Activated T-helper 1 cell treated with anti-CD3 and anti-CD28 coated beads, Interleukin-2, amount 50 U/mL, for 16 hours (primary cell): Measurements from ENCODE around the gene ZNF665.
A peak's percentile ranks its signal among the peaks of the same experiment; 100 is the strongest.
"Not testable (repeated sequence)": the region's sequence is repeated elsewhere in the genome, so short reads cannot be mapped to it uniquely, and the experiment has no call there.

Source experiments
- DNase-seq, 2 donors: peaks; one replicate each; pipeline ENCODE4 v3.0.0-alpha.2; 2020; ENCODE audit warnings: low read depth in 1 of 2, low spot score in 1 of 2

Gene ZNF665

GRCh38 chr19:53192771-53193534, at the start of gene ZNF665:
TSS of gene ZNF665 (minus strand) at chr19:53193358. CDS start at chr19:53182898, 10,460 bp downstream.
- DNase-seq = peak; percentile 28 to 66

GRCh38 chr19:53237114-53237777, 44.1 kb upstream of the ZNF665 start:
- no peak for DNase-seq

- no peak for DNase-seq
Observed at GRCh38 chr19:53224606-53225005, 31.4 kb upstream of the ZNF665 start.

- not testable (repeated sequence) for DNase-seq
Observed at GRCh38 chr19:53222716-53223115, 29.6 kb upstream of the ZNF665 start.

- DNase-seq = no peak
Observed at GRCh38 chr19:53212703-53213320, 19.7 kb upstream of the ZNF665 start.

- not testable (repeated sequence) for DNase-seq
Observed at GRCh38 chr19:53211554-53211953, 18.4 kb upstream of the ZNF665 start.

GRCh38 chr19:53196777-53197396, 3.7 kb upstream of the ZNF665 start:
- DNase-seq = peak; percentile 91 to 99

GRCh38 chr19:53195265-53195903, 2.2 kb upstream of the ZNF665 start:
- peak; percentile 41 to 44 for DNase-seq

GRCh38 chr19:53193535-53194222, 521 bp upstream of the ZNF665 start:
- DNase-seq = no peak

GRCh38 chr19:53190253-53190652, 2.9 kb downstream of the ZNF665 start:
- DNase-seq = no peak

GRCh38 chr19:53189691-53190198, 3.4 kb downstream of the ZNF665 start:
- DNase-seq = not testable (repeated sequence)

- not testable (repeated sequence) for DNase-seq
Observed at GRCh38 chr19:53185155-53185882, 7.8 kb downstream of the ZNF665 start.

- DNase-seq = no peak
Observed at GRCh38 chr19:53183146-53183764, 9.9 kb downstream of the ZNF665 start.

GRCh38 chr19:53182202-53182601, 11.0 kb downstream of the ZNF665 start:
- no peak for DNase-seq

- DNase-seq = no peak
Observed at GRCh38 chr19:53177986-53178385, 15.2 kb downstream of the ZNF665 start.

GRCh38 chr19:53172889-53173288, 20.3 kb downstream of the ZNF665 start:
- no peak for DNase-seq

- DNase-seq = no peak
Observed at GRCh38 chr19:53165691-53166091, 27.5 kb downstream of the ZNF665 start.

GRCh38 chr19:53161123-53161522, 32.0 kb downstream of the ZNF665 start:
- DNase-seq = no peak

GRCh38 chr19:53160350-53160749, 32.8 kb downstream of the ZNF665 start:
- no peak for DNase-seq
